NCI-H2227 (cell line): ENCODE data around the gene ELL.
"Not testable (repeated sequence)": the region's sequence is repeated elsewhere in the genome, so short reads cannot be mapped to it uniquely, and the experiment has no call there.

ENCODE experiments used
- DNase-seq: peaks from one replicate; lab custom pipeline; 2025; ENCODE audit not compliant: unreplicated experiment; lab: John Stamatoyannopoulos, UW

Gene ELL

GRCh38 chr19:18405754-18406153 is 116.1 kb downstream of the ELL start:
- not testable (repeated sequence) for DNase-seq

- DNase-seq = not testable (repeated sequence)
These were observed 119.2 kb downstream of the ELL start for GRCh38 chr19:18402455-18403248.

- peak; percentile 39 for DNase-seq
These were observed 120.2 kb downstream of the ELL start for GRCh38 chr19:18401580-18402112.

- DNase-seq = no peak
These were observed 122.9 kb downstream of the ELL start for GRCh38 chr19:18399008-18399407.

DNA sequence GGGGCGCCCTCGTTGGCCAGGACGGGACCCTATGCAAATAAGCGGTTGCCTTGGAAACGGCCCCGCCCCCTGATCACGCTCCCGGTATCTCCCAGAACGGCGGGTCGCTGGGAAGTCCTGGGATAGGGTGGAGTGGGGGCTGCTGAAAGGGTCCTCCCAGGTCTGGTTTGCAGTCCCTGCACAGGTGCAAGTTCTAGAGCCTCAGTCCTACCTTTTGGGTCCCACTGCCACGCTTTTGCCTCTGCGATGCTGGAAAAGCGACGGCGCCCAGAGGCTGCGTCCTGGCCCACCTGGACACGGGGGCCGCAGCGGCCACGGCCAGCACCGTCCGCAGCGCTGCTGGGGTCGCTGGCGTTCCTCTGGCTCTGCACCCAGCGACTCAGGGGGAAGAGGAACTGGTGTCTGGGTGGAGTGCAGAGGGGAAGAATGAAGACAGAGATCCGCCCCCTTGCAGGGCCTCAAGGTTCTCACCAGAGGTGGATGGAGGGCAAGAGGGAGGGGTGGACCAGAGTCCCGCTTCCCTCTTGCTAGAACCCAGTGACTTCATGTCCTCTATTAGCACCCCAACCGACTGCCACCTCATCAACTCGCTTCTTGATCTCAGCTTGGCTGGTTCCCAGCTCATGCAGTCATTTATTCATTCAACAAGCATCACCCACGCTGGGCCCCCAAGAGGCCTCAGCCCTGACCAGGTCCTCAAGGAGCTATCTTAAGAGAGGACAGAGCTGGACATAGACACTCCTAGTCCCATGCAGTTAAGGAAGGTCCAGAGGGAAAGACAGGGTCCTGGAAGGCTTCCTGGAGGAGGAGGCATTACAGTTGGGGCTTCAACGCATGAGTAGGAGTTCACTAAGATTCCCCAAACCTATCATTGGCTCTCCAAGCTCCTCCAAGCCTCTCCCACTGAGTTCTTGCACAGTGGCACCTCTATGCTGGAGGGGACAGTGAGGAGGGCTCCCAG is 124.3 kb downstream of the ELL start, which contains the start of gene LRRC25:
Gene LRRC25, minus strand, starts transcription at position 381 of the 961 bp plus-strand sequence. CDS start 659 bp downstream, outside the sequence.
- DNase-seq = peak; percentile 31

- no peak for DNase-seq
These were observed 125.2 kb downstream of the ELL start for GRCh38 chr19:18396471-18397241.

DNA sequence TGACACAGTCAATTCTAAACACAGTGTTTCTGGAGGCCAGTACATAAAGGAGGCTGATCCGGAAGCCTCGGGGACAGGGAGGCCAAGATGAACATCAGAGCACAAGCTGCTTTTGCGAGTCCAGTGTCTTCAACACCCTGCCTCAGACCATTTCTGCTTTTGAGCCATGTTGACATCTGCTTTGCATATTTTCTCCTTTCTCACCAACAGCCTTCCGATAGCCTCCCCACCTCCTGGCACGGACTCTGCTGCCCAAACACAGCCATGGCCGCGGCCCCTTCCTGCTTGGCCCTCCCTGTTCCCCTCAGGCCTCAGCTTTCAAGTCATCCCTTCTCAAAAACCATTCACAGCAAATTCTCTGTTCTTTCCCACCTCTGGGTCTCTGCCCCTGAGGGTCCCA is 128.0 kb downstream of the ELL start:
- no peak for DNase-seq

DNA sequence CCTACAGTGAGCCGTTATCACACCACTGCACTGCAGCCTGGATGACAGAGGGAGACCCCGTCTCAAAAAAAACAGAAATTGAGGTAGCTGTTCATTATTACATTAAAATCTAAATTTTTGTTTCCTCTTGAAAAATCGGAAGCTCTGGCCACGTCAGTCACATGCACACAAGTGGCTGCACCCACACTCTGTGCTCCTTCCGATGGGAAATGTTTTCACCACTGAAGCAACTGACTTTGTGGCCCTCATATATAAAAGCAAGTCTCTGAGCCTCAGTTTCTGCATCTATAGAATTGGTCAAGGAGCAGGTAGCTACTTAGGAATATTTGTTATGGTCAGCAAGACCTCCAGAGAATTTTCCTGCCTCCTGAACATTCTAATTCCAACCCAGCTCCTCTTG is 128.9 kb downstream of the ELL start:
- DNase-seq = no peak
